Panc1 (cell line): ENCODE results near the gene SPINK14.

ENCODE experiments used
- CTCF ChIP-seq: fragments of 450-650 bp; IDR thresholded peaks from 2 replicates; pipeline ENCODE4 v1.5.1; 2017; ENCODE audit warnings: mild to moderate bottlenecking
- POLR2AphosphoS5 ChIP-seq: IDR thresholded peaks from 2 replicates; pipeline ENCODE4 v1.6.1; 2012; ENCODE audit warnings: mild to moderate bottlenecking, low read depth, low read length, moderate library complexity
- SIN3A ChIP-seq: IDR thresholded peaks from 2 replicates; pipeline ENCODE4 v1.6.1; 2012; ENCODE audit warnings: low read depth, mild to moderate bottlenecking, low read length, moderate library complexity, borderline replicate concordance; ENCODE audit not compliant: insufficient read depth
- TF ChIP-seq, protein P1 (sequence below), 2 experiments: IDR thresholded peaks; 2 replicates each; pipeline ENCODE4 v1.6.1; 2011 to 2012; ENCODE audit warnings: low read depth in 2 of 2, control low read depth in 1 of 2, low read length in 1 of 2, mild to moderate bottlenecking in 1 of 2, moderate library complexity in 1 of 2; ENCODE audit not compliant: insufficient read depth in 1 of 2

GRCh38 chr5:148202531-148203203, 34.3 kb downstream of the SPINK14 start, which contains the start of gene SPINK6:
- TF ChIP-seq CTCF (no peak), SIN3A (no peak), POLR2AphosphoS5 (no peak)
- TF ChIP-seq, protein P1, sequence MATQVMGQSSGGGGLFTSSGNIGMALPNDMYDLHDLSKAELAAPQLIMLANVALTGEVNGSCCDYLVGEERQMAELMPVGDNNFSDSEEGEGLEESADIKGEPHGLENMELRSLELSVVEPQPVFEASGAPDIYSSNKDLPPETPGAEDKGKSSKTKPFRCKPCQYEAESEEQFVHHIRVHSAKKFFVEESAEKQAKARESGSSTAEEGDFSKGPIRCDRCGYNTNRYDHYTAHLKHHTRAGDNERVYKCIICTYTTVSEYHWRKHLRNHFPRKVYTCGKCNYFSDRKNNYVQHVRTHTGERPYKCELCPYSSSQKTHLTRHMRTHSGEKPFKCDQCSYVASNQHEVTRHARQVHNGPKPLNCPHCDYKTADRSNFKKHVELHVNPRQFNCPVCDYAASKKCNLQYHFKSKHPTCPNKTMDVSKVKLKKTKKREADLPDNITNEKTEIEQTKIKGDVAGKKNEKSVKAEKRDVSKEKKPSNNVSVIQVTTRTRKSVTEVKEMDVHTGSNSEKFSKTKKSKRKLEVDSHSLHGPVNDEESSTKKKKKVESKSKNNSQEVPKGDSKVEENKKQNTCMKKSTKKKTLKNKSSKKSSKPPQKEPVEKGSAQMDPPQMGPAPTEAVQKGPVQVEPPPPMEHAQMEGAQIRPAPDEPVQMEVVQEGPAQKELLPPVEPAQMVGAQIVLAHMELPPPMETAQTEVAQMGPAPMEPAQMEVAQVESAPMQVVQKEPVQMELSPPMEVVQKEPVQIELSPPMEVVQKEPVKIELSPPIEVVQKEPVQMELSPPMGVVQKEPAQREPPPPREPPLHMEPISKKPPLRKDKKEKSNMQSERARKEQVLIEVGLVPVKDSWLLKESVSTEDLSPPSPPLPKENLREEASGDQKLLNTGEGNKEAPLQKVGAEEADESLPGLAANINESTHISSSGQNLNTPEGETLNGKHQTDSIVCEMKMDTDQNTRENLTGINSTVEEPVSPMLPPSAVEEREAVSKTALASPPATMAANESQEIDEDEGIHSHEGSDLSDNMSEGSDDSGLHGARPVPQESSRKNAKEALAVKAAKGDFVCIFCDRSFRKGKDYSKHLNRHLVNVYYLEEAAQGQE (IDR thresholded peaks at IDR 0.05; ENCODE audit: insufficient read depth in 1 of 2, low read depth in 2 of 2, low read length in 1 of 2), result no peak
